H1 (cell line): ENCODE results near the gene CLEC10A. TPM values are rescaled to one million over a fixed set of nuclear protein-coding genes. Genes with fewer than 3 reads are reported as not detected.

Experiments
- CTCF ChIA-PET: fragments of 300-600 bp; sonication (Branson Sonifier 250); formaldehyde crosslinking; loops from one replicate; lab custom pipeline; 2021; ENCODE audit not compliant: partially characterized antibody; lab: Charles Lee
- POLR2A ChIA-PET: fragments of 300-600 bp; sonication (Branson Sonifier 250); formaldehyde crosslinking; loops from one replicate; lab custom pipeline; 2021; ENCODE audit warnings: inconsistent platforms; ENCODE audit not compliant: partially characterized antibody; lab: Charles Lee
- DNase-seq, 2 experiments: peaks; one replicate each; pipeline versions ENCODE4 v3.0.0 to v3.0.0-alpha.2; 2010 to 2022; ENCODE audit warnings: low spot score in 2 of 2, low read depth in 1 of 2, mixed read lengths in 1 of 2
- FAIRE-seq: peaks from 2 replicates; lab custom pipeline; 2011; peaks lifted over from hg19 to GRCh38; lab: Jason Lieb, UNC
- H2AFZ ChIP-seq: 2 replicates; pipeline ENCODE4 v1.8.1; 2012; ENCODE audit warnings: low read length, inconsistent platforms
- H2AK5ac ChIP-seq: 2 replicates; pipeline ENCODE4 v1.6.1; 2013; ENCODE audit warnings: low read depth, low read length
- H2BK120ac ChIP-seq: replicated peaks from 2 replicates; pipeline ENCODE3; 2013; ENCODE audit warnings: low read depth, low read length, inconsistent platforms
- H2BK12ac ChIP-seq: 2 replicates; pipeline ENCODE4 v1.6.1; 2013; ENCODE audit warnings: low read depth, low read length
- H2BK15ac ChIP-seq: 2 replicates; pipeline ENCODE4 v1.6.1; 2013; ENCODE audit warnings: low read length
- H2BK20ac ChIP-seq: 2 replicates; pipeline ENCODE4 v1.6.1; 2013; ENCODE audit warnings: low read length
- H2BK5ac ChIP-seq: 2 replicates; pipeline ENCODE4 v1.6.1; 2013; ENCODE audit warnings: low read depth, low read length
- H3K14ac ChIP-seq: 2 replicates; pipeline ENCODE4 v1.6.1; 2013; ENCODE audit warnings: inconsistent platforms; ENCODE audit not compliant: insufficient read length
- H3K18ac ChIP-seq: 2 replicates; pipeline ENCODE4 v1.6.1; 2013; ENCODE audit warnings: low read length; ENCODE audit errors: extremely low read depth
- H3K23ac ChIP-seq: 2 replicates; pipeline ENCODE4 v1.6.1; 2013; ENCODE audit warnings: inconsistent platforms; ENCODE audit not compliant: insufficient read length
- H3K23me2 ChIP-seq: 2 replicates; pipeline ENCODE4 v1.6.1; 2013; ENCODE audit warnings: low read depth, low read length
- H3K27ac ChIP-seq: 2 replicates; pipeline ENCODE4 v1.6.1; 2011; ENCODE audit warnings: low read depth, low read length, inconsistent platforms
- H3K27me3 ChIP-seq, 4 experiments: replicated peaks in 1 of 4; 1 replicate in 1 of 4; 2 replicates in 3 of 4; pipeline versions ENCODE4 v1.6.1 to v1.8.1; 2011 to 2013; ENCODE audit warnings: low read length in 3 of 4, mild to moderate bottlenecking in 3 of 4, inconsistent platforms in 2 of 4, mixed read lengths in 2 of 4, moderate library complexity in 1 of 4; ENCODE audit not compliant: control insufficient read depth in 3 of 4, insufficient read depth in 3 of 4; ENCODE audit errors: extremely low read depth in 1 of 4
- H3K36me3 ChIP-seq, 4 experiments: 2 replicates each; pipeline versions ENCODE4 v1.6.1 to v1.8.1; 2011 to 2013; ENCODE audit warnings: mild to moderate bottlenecking in 4 of 4, low read length in 3 of 4, moderate library complexity in 2 of 4, control low read depth in 1 of 4, inconsistent platforms in 1 of 4; ENCODE audit not compliant: insufficient read depth in 4 of 4, control insufficient read depth in 2 of 4
- H3K4ac ChIP-seq: replicated peaks from 2 replicates; pipeline ENCODE3; 2013; ENCODE audit warnings: low read length, low read depth, mixed read lengths, inconsistent platforms; ENCODE audit not compliant: insufficient read length
- H3K4me1 ChIP-seq, 4 experiments: replicated peaks in 1 of 4; 1 replicate in 1 of 4; 2 replicates in 3 of 4; pipeline versions ENCODE4 v1.6.1 to v1.8.1; 2011 to 2013; ENCODE audit warnings: low read length in 3 of 4, inconsistent platforms in 2 of 4, mixed read lengths in 1 of 4; ENCODE audit not compliant: insufficient read depth in 4 of 4, control insufficient read depth in 3 of 4
- H3K4me2 ChIP-seq, 2 experiments: 2 replicates each; pipeline versions ENCODE4 v1.6.1 to v1.8.1; 2011 to 2013; ENCODE audit warnings: low read depth in 2 of 2, low read length in 2 of 2, control low read depth in 1 of 2, inconsistent platforms in 1 of 2, mild to moderate bottlenecking in 1 of 2; ENCODE audit not compliant: insufficient read depth in 1 of 2
- H3K4me3 ChIP-seq, 4 experiments: fragments of 200-600, 300-600 bp in 1 of 4; sonication (generic), shearing (Covaris generic), sonication (Bioruptor Twin) in 1 of 4; 2 replicates each; pipeline versions ENCODE4 v1.5.1 to v1.8.1; 2011 to 2016; ENCODE audit warnings: low read length in 4 of 4, low read depth in 3 of 4, control low read depth in 2 of 4, inconsistent platforms in 2 of 4, mild to moderate bottlenecking in 2 of 4, mixed read lengths in 1 of 4, moderate library complexity in 1 of 4; ENCODE audit not compliant: insufficient read depth in 2 of 4; ENCODE audit errors: extremely low read depth in 1 of 4
- H3K56ac ChIP-seq: replicated peaks from 2 replicates; pipeline ENCODE3; 2013; ENCODE audit warnings: low read depth, mild to moderate bottlenecking, mixed read lengths, low read length, inconsistent platforms; ENCODE audit not compliant: insufficient read length
- H3K79me1 ChIP-seq: 2 replicates; pipeline ENCODE4 v1.6.1; 2013; ENCODE audit warnings: low read depth, low read length, control low read depth
- H3K79me2 ChIP-seq, 2 experiments: 2 replicates each; pipeline versions ENCODE4 v1.6.1 to v1.8.1; 2012 to 2013; ENCODE audit warnings: low read length in 2 of 2, mild to moderate bottlenecking in 2 of 2, inconsistent platforms in 1 of 2; ENCODE audit not compliant: insufficient read depth in 2 of 2, control insufficient read depth in 1 of 2
- H3K9ac ChIP-seq, 4 experiments: replicated peaks in 1 of 4; 1 replicate in 1 of 4; 2 replicates in 3 of 4; pipeline versions ENCODE4 v1.6.1 to v1.8.1; 2011 to 2013; ENCODE audit warnings: low read depth in 3 of 4, low read length in 3 of 4, control low read depth in 2 of 4, mild to moderate bottlenecking in 2 of 4, moderate library complexity in 2 of 4, inconsistent platforms in 1 of 4; ENCODE audit errors: extremely low read depth in 1 of 4
- H3K9me3 ChIP-seq, 2 experiments: 2 replicates each; pipeline versions ENCODE4 v1.6.1 to v1.8.1; 2012 to 2013; ENCODE audit warnings: mild to moderate bottlenecking in 2 of 2, moderate library complexity in 2 of 2, control low read depth in 1 of 2, inconsistent platforms in 1 of 2, low read depth in 1 of 2, low read length in 1 of 2, mixed read lengths in 1 of 2; ENCODE audit not compliant: insufficient read depth in 2 of 2
- H4K20me1 ChIP-seq, 2 experiments: replicated peaks in 1 of 2; 2 replicates each; pipeline versions ENCODE3 to v1.8.1; 2011 to 2013; ENCODE audit warnings: inconsistent platforms in 2 of 2, low read length in 2 of 2, mild to moderate bottlenecking in 1 of 2; ENCODE audit not compliant: insufficient read depth in 2 of 2, control insufficient read depth in 1 of 2
- H4K5ac ChIP-seq: 2 replicates; pipeline ENCODE4 v1.6.1; 2013; ENCODE audit warnings: low read length, low read depth, mixed read lengths, inconsistent platforms; ENCODE audit not compliant: insufficient read length
- H4K8ac ChIP-seq: 2 replicates; pipeline ENCODE4 v1.8.0; 2013; ENCODE audit warnings: mild to moderate bottlenecking, moderate library complexity, low read length, inconsistent platforms; ENCODE audit not compliant: insufficient read depth; ENCODE audit errors: extremely low read depth
- H4K91ac ChIP-seq: replicated peaks from 2 replicates; pipeline ENCODE3; 2013; ENCODE audit warnings: low read length, mixed read lengths, inconsistent platforms; ENCODE audit not compliant: insufficient read length
- BCL11A ChIP-seq, 2 experiments: IDR thresholded peaks; one replicate each; pipeline ENCODE4 v1.6.1; 2011; ENCODE audit warnings: low read depth in 2 of 2, low read length in 2 of 2, mild to moderate bottlenecking in 2 of 2
- CREB1 ChIP-seq: IDR thresholded peaks from 2 replicates; pipeline ENCODE4 v1.6.1; 2012; ENCODE audit warnings: inconsistent platforms
- EZH2 ChIP-seq: fragments of 200-600 bp; sonication (generic); IDR thresholded peaks from 2 replicates; pipeline ENCODE4 v1.7.1; 2012; ENCODE audit warnings: low read depth, mild to moderate bottlenecking, moderate library complexity, low read length, inconsistent platforms; ENCODE audit not compliant: severe bottlenecking
- WGBS, 2 experiments: shearing (Covaris generic) in 1 of 2; methylation state at CpG; one replicate each; pipeline versions ENCODE4 v1.1.6 to v1.1.7; 2013 to 2015; ENCODE audit warnings: low lambda C conversion rate in 2 of 2, mixed read lengths in 2 of 2, inconsistent platforms in 1 of 2, low coverage in 1 of 2, missing lambda C conversion rate in 1 of 2; ENCODE audit not compliant: insufficient replicate concordance in 2 of 2, insufficient coverage in 1 of 2, insufficient read length in 1 of 2; ENCODE audit errors: extremely low coverage in 1 of 2, missing lambda C conversion rate in 1 of 2; 5-methylcytosine and 5-hydroxymethylcytosine counted together
- polyA plus RNA-seq, 7 experiments: library from polyadenylated mRNA; depleted of rRNA in 3 of 7; stranded (reverse) in 5 of 7; unstranded in 2 of 7; fragments of >200 nt in 5 of 7; fragments of 200-250 nt in 2 of 7; gene quantifications; 1 replicate in 5 of 7; 2 replicates in 1 of 7; 4 replicates in 1 of 7; pipeline versions ENCODE4 v1.2.1 to v1.2.3, GENCODE V29; 2011 to 2013; ENCODE audit warnings: missing spikeins in 2 of 7, mixed read lengths in 2 of 7
- total RNA-seq: library from RNA; stranded (reverse); fragmentation: NEBNext Ultra II Directional; extraction: Animal tissue kit (Norgen Biotek cat#: 25700); gene quantifications from 2 replicates; pipeline ENCODE4 v1.2.1, GENCODE V29; 2021

Gene CLEC10A
- total and polyA plus RNA-seq, 2 of the 8 experiments (the other 6 are each of a cell fraction or from before 2014, with no cell fraction given), result not detected

GRCh38 chr17:7119314-7119713, 39.3 kb upstream of the CLEC10A start:
- Histone ChIP-seq H3K79me2 (no peaks in the 10 kb centered on the region), H2BK120ac (no peak overlapping the region), H3K14ac (no peak overlapping the region), H4K5ac (no peak overlapping the region), H3K9me3 (no peaks in the 10 kb centered on the region), H3K23ac (no peak overlapping the region), H2AK5ac (no peak overlapping the region), H3K27ac (no peak overlapping the region), H2BK5ac (no peak overlapping the region), H3K4ac (no peak overlapping the region), H2AFZ (no peak overlapping the region), H3K23me2 (no peaks in the 10 kb centered on the region), H2BK15ac (no peak overlapping the region), H3K56ac (no peak overlapping the region), H2BK20ac (no peak overlapping the region), H4K8ac (no peak overlapping the region), H3K79me1 (no peaks in the 10 kb centered on the region), H3K9ac (no peak overlapping the region), H4K20me1 (no peaks in the 10 kb centered on the region), H3K4me1 (peaks cover 0 to 9% (median 4%) of the 10 kb centered on the region in 4 experiments; a peak in 3 of 7 replicates), H4K91ac (no peak overlapping the region), H3K27me3 (no peaks in the 10 kb centered on the region), H3K4me2 (no peak overlapping the region), H3K36me3 (no peaks in the 10 kb centered on the region), H3K4me3 (no peak overlapping the region), H2BK12ac (no peak overlapping the region), H3K18ac (no peak overlapping the region)
- ChIA-PET CTCF (interaction anchor here (0.8 to 1.4 kb wide), 5 partner anchors 14 to 74 kb away, joined by 3 to 4 read pairs (median 3); no protein-coding TSS in a partner anchor), POLR2A (no interaction called here)
- no peak for FAIRE-seq
- WGBS, 2 experiments, result 75% methylated on average over 8 of the region's 11 CpGs; no CpG with 5 or more reads in 1 of the 2 experiments
- DNase-seq, result no peak
- no peak for TF ChIP-seq BCL11A (IDR thresholded peaks at IDR 0.05; ENCODE audit: low read depth in 2 of 2, low read length in 2 of 2)
- no peak for TF ChIP-seq CREB1
- no peak for TF ChIP-seq EZH2
